Progenitor cell of endocrine pancreas (in vitro differentiated cells): ENCODE measurements around the gene LCE7A. TPM values are rescaled to one million over a fixed set of nuclear protein-coding genes. Genes with fewer than 3 reads are reported as not detected.

ENCODE experiments used
- DNase-seq: peaks from one replicate; pipeline ENCODE4 v3.0.0; 2021; ENCODE audit warnings: low spot score; ENCODE audit not compliant: unreplicated experiment
- H3K27ac Mint-ChIP-seq: 2 replicates; pipeline ENCODE4 v1.8.0; 2021; ENCODE audit warnings: mild to moderate bottlenecking, moderate library complexity, mixed read lengths
- H3K27me3 Mint-ChIP-seq: 2 replicates; pipeline ENCODE4 v1.8.0; 2021; ENCODE audit warnings: mixed read lengths
- H3K36me3 Mint-ChIP-seq: 2 replicates; pipeline ENCODE4 v1.8.0; 2022; ENCODE audit warnings: mixed read lengths; ENCODE audit not compliant: insufficient read depth
- H3K4me1 Mint-ChIP-seq: 2 replicates; pipeline ENCODE4 v1.8.0; 2021; ENCODE audit warnings: low read depth, mixed read lengths
- H3K4me3 Mint-ChIP-seq: 2 replicates; pipeline ENCODE4 v1.8.0; 2021; ENCODE audit warnings: low read depth, mild to moderate bottlenecking, moderate library complexity, mixed read lengths
- H3K9me3 Mint-ChIP-seq: 2 replicates; pipeline ENCODE4 v1.8.0; 2021; ENCODE audit warnings: low read depth, mixed read lengths
- CTCF ChIP-seq: fragments of 200-600 bp; sonication (generic); IDR thresholded peaks from one replicate; pipeline ENCODE4 v1.5.0; 2021; ENCODE audit warnings: antibody characterized with exemption, mild to moderate bottlenecking; ENCODE audit not compliant: unreplicated experiment
- total RNA-seq: library from RNA; stranded (reverse); gene quantifications from 2 replicates; pipeline ENCODE4 v1.2.1, GENCODE V29; 2021

The LCE7A gene
- total RNA-seq, 1 donor from 2014 or later, result not detected

DNA sequence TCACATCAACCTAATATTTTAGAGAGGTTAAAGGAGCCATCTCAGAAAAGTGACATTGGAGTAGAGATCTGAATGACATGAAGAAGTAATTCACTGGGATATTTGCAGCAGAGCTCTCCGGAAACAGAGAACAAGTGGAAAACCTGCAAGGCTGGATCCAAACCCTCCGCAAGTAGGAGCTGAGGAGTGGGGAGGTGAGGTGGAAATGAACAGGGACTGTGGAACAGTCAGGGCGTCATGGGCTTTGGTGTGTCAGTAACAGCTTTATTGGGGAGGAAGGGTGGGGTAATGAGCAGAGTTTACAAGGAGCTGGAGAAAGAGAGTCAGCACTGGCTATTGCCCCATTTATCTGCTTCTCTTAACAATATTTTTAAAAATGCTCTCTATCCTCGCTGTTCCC is 39.2 kb downstream of the LCE7A start:
- no peaks in the 10 kb centered on the region for H3K4me1 Mint-ChIP-seq
- H3K27ac Mint-ChIP-seq, result no peak overlapping the region
- no peak overlapping the region for H3K4me3 Mint-ChIP-seq
- DNase-seq, result no peak
- H3K36me3 Mint-ChIP-seq, result no peaks in the 10 kb centered on the region
- H3K27me3 Mint-ChIP-seq, result no peaks in the 10 kb centered on the region
- no peak for TF ChIP-seq CTCF
- H3K9me3 Mint-ChIP-seq, result peaks cover 58% of the 10 kb centered on the region

- no peaks in the 10 kb centered on the region for H3K4me1 Mint-ChIP-seq
- no peak for TF ChIP-seq CTCF
- no peaks in the 10 kb centered on the region for H3K27me3 Mint-ChIP-seq
- H3K36me3 Mint-ChIP-seq, result no peaks in the 10 kb centered on the region
- H3K4me3 Mint-ChIP-seq, result no peak overlapping the region
- no peak for DNase-seq
- peaks cover 51% of the 10 kb centered on the region for H3K9me3 Mint-ChIP-seq
- no peak overlapping the region for H3K27ac Mint-ChIP-seq
Observed at GRCh38 chr1:152899883-152900282, 40.1 kb downstream of the LCE7A start.

DNA sequence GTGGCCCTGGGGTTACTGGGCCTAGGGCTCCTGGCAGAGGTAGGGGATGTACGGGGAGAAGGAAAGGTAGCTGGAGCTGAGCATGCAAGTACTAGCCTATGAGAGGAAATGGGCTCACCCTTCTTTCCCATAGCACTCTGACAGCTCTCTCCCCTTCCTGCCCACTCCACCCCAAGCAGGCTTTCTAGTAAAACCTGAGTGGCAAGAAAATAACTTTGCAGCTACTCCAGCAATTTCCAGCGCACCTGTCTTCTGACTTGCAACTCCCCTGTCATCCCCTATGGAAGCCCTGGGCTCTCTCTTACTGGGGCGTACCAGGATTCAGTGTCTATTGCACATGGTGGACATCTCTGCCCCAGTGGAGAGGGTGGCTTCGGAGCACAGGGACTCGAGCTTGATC is 41.8 kb downstream of the LCE7A start:
- Mint-ChIP-seq H3K9me3 (peaks cover 48% of the 10 kb centered on the region), H3K27me3 (no peaks in the 10 kb centered on the region), H3K4me1 (no peaks in the 10 kb centered on the region), H3K4me3 (no peak overlapping the region), H3K36me3 (no peaks in the 10 kb centered on the region), H3K27ac (no peak overlapping the region)
- TF ChIP-seq CTCF, result no peak
- no peak for DNase-seq

GRCh38 chr1:152902636-152903035 is 42.8 kb downstream of the LCE7A start:
- Mint-ChIP-seq H3K9me3 (peaks cover 41% of the 10 kb centered on the region), H3K36me3 (no peaks in the 10 kb centered on the region), H3K4me1 (no peaks in the 10 kb centered on the region), H3K27me3 (no peaks in the 10 kb centered on the region), H3K27ac (no peak overlapping the region), H3K4me3 (no peak overlapping the region)
- no peak for DNase-seq
- no peak for TF ChIP-seq CTCF

DNA sequence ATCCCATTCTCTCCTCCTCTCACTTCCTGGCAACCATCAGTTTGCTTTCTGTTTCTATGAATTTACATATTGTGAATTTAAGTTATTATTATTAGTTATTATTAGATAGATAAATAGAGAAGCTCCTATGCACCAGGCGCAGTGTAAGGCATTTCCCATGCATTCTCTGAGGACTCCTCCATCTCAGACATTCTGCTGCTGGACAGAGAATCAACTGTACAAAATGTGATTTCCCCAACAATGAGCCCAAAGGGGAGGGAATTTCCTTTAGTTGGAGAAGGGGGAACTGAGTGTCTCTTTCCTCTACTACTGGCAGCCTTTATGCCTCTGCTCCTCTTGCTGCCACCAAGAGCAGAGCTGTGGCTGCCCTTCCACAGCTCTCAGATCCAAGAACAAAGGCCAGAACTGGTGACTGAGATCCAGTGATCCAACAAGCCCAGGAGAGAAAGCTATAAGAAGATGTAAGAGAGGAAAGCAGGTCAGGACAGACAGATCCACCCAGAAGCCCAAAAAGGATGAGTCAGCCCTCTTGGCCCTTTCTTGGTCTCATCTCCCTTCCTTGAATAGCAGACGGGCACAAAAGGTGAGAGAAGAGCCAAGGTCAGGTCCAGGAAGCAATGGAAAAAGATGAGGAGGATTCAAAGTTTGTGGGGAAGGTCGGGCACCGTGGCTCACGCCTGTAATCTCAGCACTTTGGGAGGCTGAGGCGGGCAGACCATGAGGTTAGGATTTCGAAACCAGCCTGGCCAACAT is 45.1 kb downstream of the LCE7A start:
- Mint-ChIP-seq H3K27ac (no peak overlapping the region), H3K9me3 (peaks cover 35% of the 10 kb centered on the region), H3K4me1 (no peaks in the 10 kb centered on the region), H3K4me3 (no peak overlapping the region), H3K36me3 (no peaks in the 10 kb centered on the region), H3K27me3 (no peaks in the 10 kb centered on the region)
- TF ChIP-seq CTCF, result no peak
- DNase-seq, result no peak
